Measurements from ENCODE around the gene TMEM178B.

TMEM178B gene

GRCh38 chr7:141477865-141478264 is 404.0 kb downstream of the TMEM178B start:
- no peak overlapping the region for H3K4me3 ChIP-seq (ENCODE audit: low read depth, low read length)
- TF ChIP-seq, protein P1, sequence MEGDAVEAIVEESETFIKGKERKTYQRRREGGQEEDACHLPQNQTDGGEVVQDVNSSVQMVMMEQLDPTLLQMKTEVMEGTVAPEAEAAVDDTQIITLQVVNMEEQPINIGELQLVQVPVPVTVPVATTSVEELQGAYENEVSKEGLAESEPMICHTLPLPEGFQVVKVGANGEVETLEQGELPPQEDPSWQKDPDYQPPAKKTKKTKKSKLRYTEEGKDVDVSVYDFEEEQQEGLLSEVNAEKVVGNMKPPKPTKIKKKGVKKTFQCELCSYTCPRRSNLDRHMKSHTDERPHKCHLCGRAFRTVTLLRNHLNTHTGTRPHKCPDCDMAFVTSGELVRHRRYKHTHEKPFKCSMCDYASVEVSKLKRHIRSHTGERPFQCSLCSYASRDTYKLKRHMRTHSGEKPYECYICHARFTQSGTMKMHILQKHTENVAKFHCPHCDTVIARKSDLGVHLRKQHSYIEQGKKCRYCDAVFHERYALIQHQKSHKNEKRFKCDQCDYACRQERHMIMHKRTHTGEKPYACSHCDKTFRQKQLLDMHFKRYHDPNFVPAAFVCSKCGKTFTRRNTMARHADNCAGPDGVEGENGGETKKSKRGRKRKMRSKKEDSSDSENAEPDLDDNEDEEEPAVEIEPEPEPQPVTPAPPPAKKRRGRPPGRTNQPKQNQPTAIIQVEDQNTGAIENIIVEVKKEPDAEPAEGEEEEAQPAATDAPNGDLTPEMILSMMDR (IDR thresholded peaks at IDR 0.05; ENCODE audit: low read depth, low read length): no peak

- TF ChIP-seq, protein P1 (IDR thresholded peaks at IDR 0.05; ENCODE audit: low read depth, low read length): no peak
- no peak overlapping the region for H3K4me3 ChIP-seq (ENCODE audit: low read depth, low read length)
Measured at GRCh38 chr7:141478845-141479244, 405.0 kb downstream of the TMEM178B start.

GRCh38 chr7:141480953-141481352 is 407.1 kb downstream of the TMEM178B start:
- TF ChIP-seq, protein P1 (IDR thresholded peaks at IDR 0.05; ENCODE audit: low read depth, low read length): no peak
- H3K4me3 ChIP-seq (ENCODE audit: low read depth, low read length): no peak overlapping the region

- TF ChIP-seq, protein P1 (IDR thresholded peaks at IDR 0.05; ENCODE audit: low read depth, low read length): no peak
- no peak overlapping the region for H3K4me3 ChIP-seq (ENCODE audit: low read depth, low read length)
Measured at GRCh38 chr7:141481971-141482370, 408.1 kb downstream of the TMEM178B start.

- TF ChIP-seq, protein P1 (IDR thresholded peaks at IDR 0.05; ENCODE audit: low read depth, low read length): no peak
- no peak overlapping the region for H3K4me3 ChIP-seq (ENCODE audit: low read depth, low read length)
Measured at GRCh38 chr7:141483044-141483443, 409.2 kb downstream of the TMEM178B start.

- no peak overlapping the region for H3K4me3 ChIP-seq (ENCODE audit: low read depth, low read length)
- TF ChIP-seq, protein P1 (IDR thresholded peaks at IDR 0.05; ENCODE audit: low read depth, low read length): no peak
Measured at GRCh38 chr7:141484907-141485306, 411.0 kb downstream of the TMEM178B start.

- H3K4me3 ChIP-seq (ENCODE audit: low read depth, low read length): no peak overlapping the region
- TF ChIP-seq, protein P1 (IDR thresholded peaks at IDR 0.05; ENCODE audit: low read depth, low read length): no peak
Measured at GRCh38 chr7:141486959-141487358, 413.1 kb downstream of the TMEM178B start.
